Measurements from ENCODE around the gene CTNNA3. TPM values are rescaled to one million over a fixed set of nuclear protein-coding genes. Genes with fewer than 3 reads are reported as not detected.
A peak's percentile ranks its signal among the peaks of the same experiment; 100 is the strongest.

Gene CTNNA3
- total and polyA plus RNA-seq, 2 of the 4 experiments (the other 2 are of a cell fraction), result 0.19 to 0.90 TPM

DNA sequence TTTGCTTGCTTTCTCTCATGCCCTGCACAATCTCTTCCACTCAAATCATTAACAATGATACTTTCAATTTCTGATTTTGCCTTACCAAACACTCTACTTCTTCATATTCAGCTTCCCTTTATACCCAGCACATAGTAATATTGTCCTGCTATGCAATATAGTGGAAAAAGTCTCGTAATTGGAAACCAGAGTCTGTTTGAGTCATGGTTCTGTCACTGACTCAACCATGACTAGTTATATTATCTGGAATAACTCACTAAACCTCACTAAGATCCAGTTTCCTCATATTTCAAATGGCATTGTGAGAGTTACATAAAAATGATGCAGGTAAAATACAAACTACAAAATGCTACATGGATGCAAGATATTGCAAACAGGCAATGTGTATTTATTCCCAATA is 868.6 kb downstream of the CTNNA3 start:
- Histone ChIP-seq H2AK9ac (replicated peaks; ENCODE audit: low read depth, low read length, poor library complexity) (no peak overlapping the region), H4K5ac (ENCODE audit: low read depth, low read length) (no peak overlapping the region), H2AFZ (replicated peaks; ENCODE audit: low read length, poor library complexity) (no peak overlapping the region), H3K4me3 (ENCODE audit: insufficient read depth, low read depth, low read length) (no peak overlapping the region), H3K27ac (ENCODE audit: insufficient read depth, low read length) (no peak overlapping the region), H3K18ac (ENCODE audit: low read depth, low read length) (no peak overlapping the region), H3K14ac (replicated peaks; ENCODE audit: low read depth, low read length) (no peak overlapping the region), H3K9me1 (ENCODE audit: insufficient read depth, low read length) (no peaks in the 10 kb centered on the region), H4K91ac (ENCODE audit: insufficient read depth, low read depth, low read length) (no peak overlapping the region), H3K9ac (ENCODE audit: low read depth, low read length) (no peak overlapping the region), H2BK120ac (ENCODE audit: low read depth, low read length) (no peak overlapping the region), H3K9me3 (ENCODE audit: control insufficient read depth, insufficient read depth, low read length) (no peaks in the 10 kb centered on the region), H2BK5ac (ENCODE audit: low read depth, low read length, poor library complexity, severe bottlenecking) (no peak overlapping the region), H3K4me2 (ENCODE audit: low read depth, low read length) (no peak overlapping the region), H3K36me3 (ENCODE audit: control insufficient read depth, insufficient read depth, low read length) (no peaks in the 10 kb centered on the region), H3K23ac (ENCODE audit: low read depth, low read length) (no peak overlapping the region), H4K8ac (ENCODE audit: low read depth in 2 of 2, low read length in 2 of 2) (no peak overlapping the region), H2BK15ac (ENCODE audit: low read depth, low read length) (no peak overlapping the region), H3K27me3 (ENCODE audit: control insufficient read depth, insufficient read depth, low read length) (no peaks in the 10 kb centered on the region), H3K4me1 (ENCODE audit: control insufficient read depth, insufficient read depth, low read length) (no peaks in the 10 kb centered on the region; the same call in 1 of the 2 replicates), H4K20me1 (ENCODE audit: insufficient read depth, low read length) (no peaks in the 10 kb centered on the region), H2AK5ac (ENCODE audit: low read depth, low read length) (no peak overlapping the region), H3K56ac (ENCODE audit: extremely low read depth, insufficient read depth, low read length) (no peak overlapping the region), H3K4ac (ENCODE audit: low read depth, low read length) (no peak overlapping the region), H2BK20ac (ENCODE audit: low read depth, low read length) (no peak overlapping the region), H3K79me1 (ENCODE audit: low read depth in 1 of 2, low read length in 2 of 2) (no peaks in the 10 kb centered on the region)
- no peak for TF ChIP-seq MAZ (IDR thresholded peaks at IDR 0.05; ENCODE audit: borderline replicate concordance, low read depth, low read length)
- in situ Hi-C loops (cut with MboI; ENCODE audit: low sequenced_read_pairs), result no loop called here
- intact Hi-C loops (cut with micrococcal nuclease), result no loop called here
- ChIA-PET CTCF (no interaction called here), POLR2A (ENCODE audit: unreplicated experiment) (no interaction called here)
- no TSS peak for BruUV-seq (replicated peaks)
- DNase-seq (peak; percentile 74), ATAC-seq (ENCODE audit: low read depth) (peak; percentile 96)
- WGBS, 2 experiments (ENCODE audit: extremely low coverage in 2 of 2, insufficient read length in 1 of 2), result no CpG with 5 or more reads among the region's 1 CpG
- dilution Hi-C loops (cut with HindIII; ENCODE audit: low sequenced_read_pairs, unreplicated experiment), result no loop called here
